Naive B cell (primary cell): ENCODE data around the gene KLHL28. TPM values are rescaled to one million over a fixed set of nuclear protein-coding genes. Genes with fewer than 3 reads are reported as not detected.

Experiments used
- ATAC-seq, 2 donors: fragments of 150-1000 bp; cut with Tn5 transposase; 2 replicates each; pipeline ENCODE4 v1.10.0; 2021; ENCODE audit warnings: low read depth in 2 of 2, mild to moderate bottlenecking in 2 of 2, moderate library complexity in 2 of 2
- DNase-seq: peaks from one replicate; pipeline ENCODE4 v3.0.0; 2022
- H3K27ac Mint-ChIP-seq, 6 donors: one replicate each; pipeline ENCODE4 v1.8.0; 2020 to 2022; ENCODE audit warnings: mild to moderate bottlenecking in 6 of 6, mixed read lengths in 6 of 6, moderate library complexity in 5 of 6, inconsistent platforms in 2 of 6
- H3K27me3 Mint-ChIP-seq, 3 donors: one replicate each; pipeline ENCODE4 v1.8.0; 2021 to 2022; ENCODE audit warnings: mixed read lengths in 3 of 3, mild to moderate bottlenecking in 1 of 3
- H3K36me3 Mint-ChIP-seq, 2 donors: one replicate each; pipeline ENCODE4 v1.8.0; 2020 to 2022; ENCODE audit warnings: mixed read lengths in 2 of 2, inconsistent platforms in 1 of 2, mild to moderate bottlenecking in 1 of 2
- H3K4me1 Mint-ChIP-seq, 3 donors: one replicate each; pipeline ENCODE4 v1.8.0; 2020 to 2022; ENCODE audit warnings: mixed read lengths in 3 of 3, inconsistent platforms in 1 of 3, mild to moderate bottlenecking in 1 of 3, moderate library complexity in 1 of 3
- H3K4me3 Mint-ChIP-seq, 8 donors: one replicate each; pipeline ENCODE4 v1.8.0; 2020 to 2022; ENCODE audit warnings: mild to moderate bottlenecking in 8 of 8, mixed read lengths in 8 of 8, moderate library complexity in 8 of 8, inconsistent platforms in 2 of 8
- H3K9me3 Mint-ChIP-seq, 7 donors: one replicate each; pipeline ENCODE4 v1.8.0; 2020 to 2022; ENCODE audit warnings: mixed read lengths in 7 of 7, mild to moderate bottlenecking in 5 of 7, inconsistent platforms in 2 of 7, moderate library complexity in 1 of 7
- polyA plus RNA-seq, 6 donors: library from polyadenylated mRNA; unstranded; fragments of 300-500 nt; fragmentation: Illumina TruSeq; gene quantifications; one replicate each; pipeline ENCODE4 v1.2.3, GENCODE V29; 2021; ENCODE audit warnings: low read depth in 6 of 6

The KLHL28 gene
- polyA plus RNA-seq, 6 donors from 2014 or later = 39.5 to 43.9 (median 41.4) TPM

GRCh38 chr14:44880791-44881190, 81.0 kb downstream of the KLHL28 start:
- H3K9me3 Mint-ChIP-seq = peaks cover 0 to 44% (median 25%) of the 10 kb centered on the region in 7 donors
- H3K4me1 Mint-ChIP-seq = no peaks in the 10 kb centered on the region
- peaks cover 11 to 28% of the 10 kb centered on the region in 2 donors for H3K36me3 Mint-ChIP-seq
- ATAC-seq = no peak
- H3K27me3 Mint-ChIP-seq = peaks cover 18 to 62% (median 22%) of the 10 kb centered on the region in 3 donors
- H3K27ac Mint-ChIP-seq = no peak overlapping the region
- no peak overlapping the region for H3K4me3 Mint-ChIP-seq
- no peak for DNase-seq

Other genes with a start within 250 kb of the KLHL28 start
- 10 to 100 TPM; 13.0 to 27.0 (median 15.8) TPM for gene TOGARAM1, start 243 bp upstream of the KLHL28 start, polyA plus RNA-seq
- 10 to 100 TPM in 4 of 6 donors, 1 to 10 TPM in 2; 9.2 to 19.6 (median 13.1) TPM for gene PRPF39, start 122.2 kb upstream of the KLHL28 start, polyA plus RNA-seq
- 10 to 100 TPM; 48.4 to 99.8 (median 68.0) TPM for gene FKBP3, start 172.5 kb upstream of the KLHL28 start, polyA plus RNA-seq
- 1 to 10 TPM; 4.3 to 10.0 (median 8.3) TPM for gene FANCM, start 174.0 kb upstream of the KLHL28 start, polyA plus RNA-seq